NB4 (cell line): ENCODE measurements around the gene MYD88.

Experiments used
- MYC ChIP-seq: IDR thresholded peaks from 2 replicates; pipeline ENCODE4 v1.6.1; 2011; ENCODE audit warnings: low read depth, low read length
- POLR2A ChIP-seq: IDR thresholded peaks from 2 replicates; pipeline ENCODE4 v1.6.1; 2011; ENCODE audit warnings: mild to moderate bottlenecking; ENCODE audit not compliant: insufficient read length; ENCODE audit errors: extremely low read depth
- TF ChIP-seq, protein P1 (sequence below): IDR thresholded peaks from one replicate; pipeline ENCODE4 v1.5.1; 2012; ENCODE audit warnings: low read depth, low read length

DNA sequence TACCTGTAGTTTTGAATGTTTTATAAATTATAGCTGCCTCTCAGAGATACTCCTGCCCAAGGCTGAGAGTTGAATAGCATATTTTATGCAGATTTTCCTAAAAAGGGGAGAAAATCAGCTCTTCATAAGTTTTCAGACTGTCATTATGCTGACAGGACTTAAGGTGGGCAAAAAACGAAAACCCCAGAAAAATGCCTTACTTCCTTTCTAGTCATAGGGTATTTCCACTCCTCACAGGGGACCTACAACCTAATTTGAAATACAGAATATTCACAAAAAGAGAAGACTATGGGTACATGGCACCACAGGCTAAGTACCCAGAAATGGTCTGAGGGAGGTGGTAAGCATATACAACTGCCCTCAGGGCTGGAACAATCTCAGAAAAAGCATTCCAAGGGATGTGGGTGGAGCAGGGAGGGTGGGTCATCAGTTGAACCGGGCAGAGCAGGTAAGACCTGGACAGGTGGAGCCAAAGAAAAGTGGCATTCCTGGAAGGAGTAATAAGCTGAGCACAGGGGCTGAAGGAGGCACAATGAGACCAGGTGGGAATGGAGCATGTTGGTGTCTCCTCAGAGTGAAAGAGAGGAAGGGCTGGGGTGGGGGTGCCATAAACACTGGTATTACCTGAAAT lies 16.3 kb downstream of the MYD88 start:
- TF ChIP-seq MYC (no peak), POLR2A (no peak)
- TF ChIP-seq, protein P1, sequence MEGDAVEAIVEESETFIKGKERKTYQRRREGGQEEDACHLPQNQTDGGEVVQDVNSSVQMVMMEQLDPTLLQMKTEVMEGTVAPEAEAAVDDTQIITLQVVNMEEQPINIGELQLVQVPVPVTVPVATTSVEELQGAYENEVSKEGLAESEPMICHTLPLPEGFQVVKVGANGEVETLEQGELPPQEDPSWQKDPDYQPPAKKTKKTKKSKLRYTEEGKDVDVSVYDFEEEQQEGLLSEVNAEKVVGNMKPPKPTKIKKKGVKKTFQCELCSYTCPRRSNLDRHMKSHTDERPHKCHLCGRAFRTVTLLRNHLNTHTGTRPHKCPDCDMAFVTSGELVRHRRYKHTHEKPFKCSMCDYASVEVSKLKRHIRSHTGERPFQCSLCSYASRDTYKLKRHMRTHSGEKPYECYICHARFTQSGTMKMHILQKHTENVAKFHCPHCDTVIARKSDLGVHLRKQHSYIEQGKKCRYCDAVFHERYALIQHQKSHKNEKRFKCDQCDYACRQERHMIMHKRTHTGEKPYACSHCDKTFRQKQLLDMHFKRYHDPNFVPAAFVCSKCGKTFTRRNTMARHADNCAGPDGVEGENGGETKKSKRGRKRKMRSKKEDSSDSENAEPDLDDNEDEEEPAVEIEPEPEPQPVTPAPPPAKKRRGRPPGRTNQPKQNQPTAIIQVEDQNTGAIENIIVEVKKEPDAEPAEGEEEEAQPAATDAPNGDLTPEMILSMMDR: no peak
